Effector CD4-positive, alpha-beta T cell (primary cell): ENCODE data around the gene EREG.
"Not testable (repeated sequence)": the region's sequence is repeated elsewhere in the genome, so short reads cannot be mapped to it uniquely, and the experiment has no call there.

Experiments
- DNase-seq: peaks from one replicate; pipeline ENCODE4 v3.0.0-alpha.2; 2020

The EREG gene

DNA sequence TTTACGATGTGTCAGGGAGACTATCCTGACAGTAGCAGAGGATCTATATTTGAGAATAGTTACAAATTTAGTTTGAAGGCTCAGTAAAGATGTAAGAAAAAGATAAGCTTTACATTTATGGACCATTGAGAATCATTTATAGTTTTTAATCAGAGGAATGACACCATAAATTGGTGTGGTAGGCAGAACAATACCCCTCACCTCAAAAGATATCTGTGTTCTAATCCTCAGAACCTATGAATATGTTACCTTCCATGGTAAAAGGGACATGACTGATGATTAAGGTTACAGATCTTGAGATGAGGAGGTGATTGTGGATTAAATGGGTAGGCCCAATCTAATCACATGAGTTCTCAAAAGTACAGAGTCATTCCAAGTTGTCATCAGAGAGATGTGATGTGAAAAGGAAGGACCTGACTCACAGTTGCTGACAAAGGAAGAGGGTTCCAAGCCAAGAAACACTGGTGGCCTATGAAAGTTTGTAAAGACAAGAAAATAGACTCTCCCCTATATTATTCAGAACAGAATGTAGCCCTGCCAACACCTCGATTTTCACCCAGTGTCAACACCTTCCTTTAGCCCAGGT is 27.0 kb downstream of the EREG start:
- DNase-seq: no peak

DNA sequence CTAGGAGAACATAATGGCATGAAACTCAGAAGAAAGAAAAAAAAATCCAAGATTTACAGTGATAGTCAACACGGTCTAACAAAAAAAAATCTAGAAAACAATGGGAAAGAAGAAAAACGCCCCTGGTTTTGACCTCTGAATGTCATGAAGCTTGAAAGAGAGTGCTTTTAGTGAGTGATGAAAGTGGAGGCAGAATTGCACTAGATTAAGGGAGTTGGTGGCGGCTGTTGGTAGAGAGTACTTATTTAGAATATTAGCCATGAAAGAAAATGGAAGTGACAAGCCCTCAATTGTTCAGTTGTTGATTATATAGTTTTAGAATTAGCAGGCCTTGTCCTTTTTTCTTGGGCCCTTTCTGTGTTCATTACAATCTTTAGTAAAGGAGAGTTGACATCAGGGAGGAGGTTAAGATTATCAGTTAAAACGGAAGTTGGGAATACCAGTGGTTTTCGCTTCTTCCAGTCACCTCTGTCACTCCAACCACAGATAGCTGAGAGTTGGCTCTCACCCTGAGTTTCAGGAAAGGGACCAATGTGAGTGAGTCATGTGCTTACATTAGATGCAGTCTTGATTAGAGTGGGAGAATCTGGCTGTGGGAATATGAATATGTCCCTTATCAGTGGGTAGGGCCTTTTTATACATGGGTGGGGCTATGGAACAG is 29.7 kb downstream of the EREG start:
- no peak for DNase-seq

DNA sequence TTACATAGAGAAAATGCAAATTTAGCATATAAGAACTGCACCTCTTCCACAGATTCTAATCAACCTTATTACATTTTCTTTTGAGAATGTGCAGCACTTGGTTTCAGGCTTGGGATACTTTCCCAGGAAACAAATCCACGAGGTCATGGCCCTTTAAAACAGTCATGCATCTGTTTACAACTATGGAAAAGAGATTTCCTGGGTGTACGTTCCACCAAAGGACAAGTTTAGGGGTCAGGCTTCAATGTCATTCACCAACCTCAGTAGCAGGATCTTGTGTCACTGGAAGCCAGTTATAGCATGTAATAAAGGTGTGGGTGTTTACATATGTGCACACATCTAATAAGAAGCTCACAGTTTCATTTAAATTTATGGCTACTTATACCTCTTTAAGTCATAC is 30.7 kb downstream of the EREG start:
- no peak for DNase-seq

DNA sequence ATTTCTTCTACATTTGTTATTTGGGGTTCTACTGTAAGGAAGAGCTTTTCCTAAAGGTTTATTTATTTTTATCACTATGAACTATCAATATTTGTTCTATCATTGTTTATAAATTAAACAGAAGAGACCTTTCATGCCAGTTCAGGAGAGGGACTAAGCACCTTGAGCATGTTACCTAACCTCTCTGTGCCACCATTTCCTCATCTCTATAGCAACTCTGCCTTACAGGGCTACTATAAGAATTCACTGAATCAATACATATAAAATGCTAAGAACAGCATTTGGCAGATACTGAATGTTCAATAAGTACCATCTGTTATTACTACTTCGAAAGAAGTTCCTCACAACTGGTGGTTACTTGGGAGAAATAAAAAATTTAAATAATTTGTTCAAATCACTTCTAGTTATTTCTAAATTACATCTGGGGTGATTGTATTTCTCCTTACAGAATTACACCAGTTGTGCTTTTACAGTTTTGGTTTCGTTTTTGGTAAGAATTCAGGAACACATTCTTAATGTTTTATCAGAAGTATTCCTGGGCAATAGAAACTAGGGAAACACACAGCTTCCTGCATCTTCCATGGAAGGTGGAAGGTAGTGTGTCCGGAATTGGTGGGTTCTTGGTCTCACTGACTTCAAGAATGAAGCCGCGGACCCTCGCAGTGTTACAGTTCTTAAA is 32.9 kb downstream of the EREG start:
- DNase-seq: no peak

DNA sequence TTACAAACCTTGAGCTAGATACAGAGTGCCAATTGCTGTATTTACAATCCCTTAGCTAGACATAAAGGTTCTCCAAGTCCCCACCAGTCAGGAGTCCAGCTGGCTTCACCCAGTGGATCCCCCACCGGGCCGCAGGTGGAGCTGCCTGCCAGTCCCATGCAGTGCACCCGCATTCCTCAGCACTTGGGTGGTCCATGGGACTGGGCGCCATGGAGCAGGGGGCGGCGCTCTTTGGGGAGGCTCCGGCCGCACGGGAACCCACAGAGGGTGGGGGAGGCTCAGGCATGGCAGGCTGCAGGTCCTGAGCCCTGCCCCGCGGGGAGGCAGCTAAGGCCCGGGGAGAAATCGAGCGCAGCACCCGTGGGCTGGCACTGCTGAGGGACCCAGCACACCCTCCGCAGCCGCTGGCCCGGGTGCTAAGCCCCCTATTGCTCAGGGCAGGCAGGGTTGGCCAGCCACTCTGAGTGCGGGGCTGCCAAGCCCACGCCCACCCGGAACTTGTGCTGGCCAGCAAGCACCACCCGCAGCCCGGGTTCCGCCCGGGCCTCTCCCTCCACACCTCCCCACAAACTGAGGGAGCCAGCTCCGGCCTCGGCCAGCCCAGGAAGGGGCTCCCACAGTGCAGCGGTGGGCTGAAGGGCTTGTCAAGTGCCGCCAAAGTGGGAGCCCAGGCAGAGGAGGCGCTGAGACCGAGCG is 34.1 kb downstream of the EREG start:
- not testable (repeated sequence) for DNase-seq

DNA sequence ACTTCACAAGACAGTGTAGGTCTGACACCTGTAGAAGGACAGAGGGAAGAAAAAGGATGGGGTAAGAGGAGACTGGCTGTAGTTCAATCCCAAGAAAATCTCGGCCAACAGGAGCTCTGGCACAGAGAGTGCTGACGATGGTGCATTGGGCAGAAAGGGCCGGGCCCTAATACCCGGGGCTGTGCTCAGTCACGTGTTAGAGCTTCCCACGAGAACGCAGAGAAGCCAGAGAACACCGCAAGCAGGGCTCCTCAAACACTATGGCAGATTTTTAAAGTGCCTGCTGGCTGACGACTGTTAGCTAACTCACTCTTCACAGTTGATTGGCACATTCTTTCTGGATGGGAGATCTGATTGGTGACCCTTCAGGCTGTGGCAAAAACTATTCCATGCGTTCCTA is 35.5 kb downstream of the EREG start:
- no peak for DNase-seq

DNA sequence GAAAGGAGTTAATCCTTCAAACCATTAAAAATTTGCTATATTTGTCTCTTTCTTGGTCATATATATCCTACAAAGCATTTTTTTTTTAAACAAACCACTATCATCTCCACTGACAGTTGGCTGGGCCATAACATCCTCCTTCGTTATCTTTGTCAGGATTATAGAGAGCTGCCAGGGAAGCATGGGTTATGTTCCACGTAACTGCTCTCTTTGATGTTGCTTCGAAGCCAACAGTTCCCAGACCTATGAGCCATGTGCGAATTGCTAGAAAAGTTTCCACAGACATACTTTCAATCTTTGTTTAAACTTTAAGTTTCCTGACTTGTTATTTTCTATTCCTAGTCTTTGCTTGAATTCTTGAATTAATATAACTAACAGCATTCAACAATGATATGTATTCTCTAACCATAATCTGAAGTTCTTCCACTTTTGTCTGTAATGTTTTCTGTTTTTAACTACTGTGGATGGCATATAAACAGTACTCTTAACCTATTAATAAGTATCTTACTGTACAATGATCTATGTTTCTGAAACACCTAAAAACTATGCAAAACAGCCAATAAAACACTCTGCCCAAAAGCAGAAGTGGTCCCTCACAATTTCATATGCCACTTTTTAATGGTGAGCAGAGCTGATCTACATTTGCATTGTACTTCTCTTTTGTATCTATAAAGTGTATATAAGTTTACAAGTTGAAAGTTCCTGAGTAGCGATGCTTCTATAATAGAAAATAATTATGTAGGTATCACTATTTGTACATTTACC is 37.9 kb downstream of the EREG start:
- no peak for DNase-seq

DNA sequence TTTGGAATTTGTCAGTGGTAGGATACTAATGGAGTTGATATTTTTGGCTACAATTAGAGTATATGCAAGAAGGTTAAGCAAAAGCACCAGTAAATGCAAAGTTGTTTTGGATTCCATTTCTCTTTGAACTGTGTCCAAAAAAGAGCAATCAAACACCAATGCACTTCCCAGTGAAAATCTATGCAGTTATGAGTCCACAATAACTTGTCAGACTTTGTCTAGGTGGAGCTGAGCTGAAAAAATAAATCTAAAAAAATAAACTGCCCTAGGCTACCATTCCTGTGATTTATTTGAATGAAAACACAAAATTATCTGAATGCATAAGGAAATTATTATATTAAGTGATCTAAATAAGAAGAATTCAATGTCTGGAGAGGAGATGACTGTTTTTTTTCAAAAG is 42.9 kb downstream of the EREG start:
- no peak for DNase-seq

DNA sequence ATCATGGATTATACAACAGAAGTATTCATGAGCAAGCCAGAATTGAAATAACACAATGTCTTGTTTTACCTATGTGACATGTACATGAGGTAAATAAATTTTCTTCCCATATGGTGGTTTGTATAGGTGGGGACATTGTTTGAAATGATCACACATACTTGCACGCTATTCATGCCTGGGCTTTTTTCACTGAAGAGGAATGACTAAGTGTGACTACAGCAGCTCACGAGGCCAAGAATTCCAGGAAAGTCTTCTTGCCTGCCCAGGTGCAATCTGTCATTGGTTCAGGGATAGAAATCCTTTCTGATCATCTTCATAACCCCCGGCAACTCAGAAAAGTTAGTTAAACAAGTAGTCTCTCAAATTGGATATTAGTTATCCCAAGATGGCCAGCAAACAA is 43.7 kb downstream of the EREG start:
- no peak for DNase-seq

DNA sequence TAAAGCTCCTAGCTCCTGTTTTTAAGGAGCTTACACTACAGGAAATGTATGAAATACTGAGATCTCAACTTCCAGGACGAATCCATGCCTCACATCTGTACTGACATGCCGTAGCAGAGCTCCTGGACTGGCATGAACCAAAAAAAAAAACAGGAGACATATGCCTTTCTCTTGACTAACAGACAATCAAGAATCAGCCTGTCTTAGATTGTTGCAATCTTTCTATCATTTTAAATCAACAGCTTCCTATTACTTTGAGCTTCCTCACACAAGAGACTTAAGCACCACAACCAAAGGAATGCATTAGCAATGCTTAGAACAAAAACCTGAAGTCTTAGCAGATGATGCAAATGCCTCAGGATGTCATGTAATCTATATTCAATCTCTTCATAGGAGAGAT is 45.3 kb downstream of the EREG start:
- DNase-seq: no peak

DNA sequence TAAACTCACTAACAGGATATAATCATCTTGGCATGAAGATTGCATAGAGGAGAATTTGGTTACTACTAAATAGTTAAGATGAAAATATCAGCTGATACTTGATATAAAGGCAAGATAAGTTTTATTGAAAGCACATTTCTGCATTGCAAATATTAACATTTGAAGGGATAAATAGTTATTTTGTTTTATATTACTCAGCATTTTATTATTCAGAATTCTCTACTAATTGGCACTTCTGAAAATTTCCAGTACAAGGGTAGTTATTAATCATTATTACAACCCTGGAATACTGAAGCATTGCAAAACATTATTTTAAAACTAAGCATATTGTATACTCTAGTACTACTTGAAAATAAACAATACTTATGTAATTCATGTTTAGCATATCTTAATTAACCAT is 47.3 kb downstream of the EREG start:
- no peak for DNase-seq

DNA sequence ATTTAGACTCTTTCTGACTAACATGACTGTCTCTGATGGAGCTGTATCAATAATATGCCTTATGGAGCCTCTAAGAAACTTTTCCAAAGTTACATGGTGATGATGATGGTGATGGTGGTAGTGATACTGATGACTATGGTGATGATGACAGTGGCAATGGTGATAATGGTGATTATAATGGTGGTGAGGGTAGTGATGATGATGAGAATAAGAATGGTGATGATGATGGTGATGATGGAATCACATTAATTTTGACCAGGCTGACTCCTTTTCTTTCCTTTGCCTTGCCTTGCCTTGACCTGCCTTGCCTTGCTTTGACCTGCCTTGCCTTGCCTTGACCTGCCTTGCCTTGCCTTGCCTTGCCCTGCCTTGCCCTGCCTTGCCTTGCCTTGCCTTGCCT is 48.3 kb downstream of the EREG start:
- no peak for DNase-seq

DNA sequence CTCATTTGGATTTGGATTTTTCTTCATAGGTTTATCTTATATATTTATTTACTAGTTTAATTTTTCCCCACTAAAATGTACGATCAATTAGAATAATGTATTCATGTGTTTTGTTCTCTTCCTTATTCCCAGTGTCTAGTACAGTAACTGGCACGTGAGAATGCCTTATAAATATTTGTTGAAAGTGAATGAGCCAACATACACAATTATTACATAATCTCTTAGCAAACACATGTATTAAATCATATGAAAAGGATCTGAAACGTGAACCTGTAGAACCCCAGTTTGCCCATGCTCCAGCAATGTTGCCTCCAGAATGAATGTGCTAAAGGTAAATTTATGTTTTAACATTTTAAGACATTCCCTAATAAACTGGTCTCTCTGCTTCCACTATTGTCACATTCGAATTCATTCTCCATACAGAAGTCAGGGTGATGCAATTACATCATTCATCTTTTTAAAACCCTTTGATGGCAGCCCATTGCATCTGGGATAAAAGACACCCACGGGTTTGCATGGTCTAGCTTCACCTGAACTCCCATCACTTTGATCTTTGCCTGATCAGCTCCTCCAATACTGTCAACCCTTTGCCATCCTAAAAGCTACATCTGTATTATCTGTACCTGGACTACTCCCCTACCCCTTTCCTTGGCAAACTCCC is 49.3 kb downstream of the EREG start:
- DNase-seq: no peak

DNA sequence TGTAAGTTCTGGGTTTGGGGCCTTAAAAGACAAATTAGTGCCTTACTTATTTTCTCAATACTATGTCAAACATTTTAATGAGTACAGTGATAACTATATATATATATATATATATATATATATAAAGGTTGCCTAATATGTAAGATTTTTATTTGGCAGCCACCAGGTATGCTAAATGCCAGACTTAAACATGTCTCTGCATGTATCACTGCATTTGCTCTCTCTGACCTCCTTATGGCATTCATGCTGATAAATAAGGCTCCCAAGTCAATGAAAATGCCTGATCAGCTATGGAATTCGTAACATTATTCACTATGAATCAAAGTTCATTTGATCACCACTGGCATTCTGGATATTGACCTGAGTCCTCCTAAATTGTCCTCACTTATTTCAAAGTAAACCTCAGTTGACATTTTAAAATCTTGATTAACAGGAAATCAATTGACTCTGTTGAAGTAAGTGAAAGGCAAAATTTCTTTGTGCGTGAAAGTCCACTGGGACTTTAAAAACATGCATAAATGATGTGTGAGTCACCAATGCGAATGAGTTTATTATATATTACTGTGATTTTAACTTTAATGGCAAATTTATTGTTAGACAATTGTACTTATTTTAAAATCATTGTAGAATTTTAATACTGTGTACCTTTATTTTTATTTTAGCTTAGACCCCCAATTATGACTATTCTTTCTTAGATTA is 50.8 kb downstream of the EREG start:
- DNase-seq: no peak

DNA sequence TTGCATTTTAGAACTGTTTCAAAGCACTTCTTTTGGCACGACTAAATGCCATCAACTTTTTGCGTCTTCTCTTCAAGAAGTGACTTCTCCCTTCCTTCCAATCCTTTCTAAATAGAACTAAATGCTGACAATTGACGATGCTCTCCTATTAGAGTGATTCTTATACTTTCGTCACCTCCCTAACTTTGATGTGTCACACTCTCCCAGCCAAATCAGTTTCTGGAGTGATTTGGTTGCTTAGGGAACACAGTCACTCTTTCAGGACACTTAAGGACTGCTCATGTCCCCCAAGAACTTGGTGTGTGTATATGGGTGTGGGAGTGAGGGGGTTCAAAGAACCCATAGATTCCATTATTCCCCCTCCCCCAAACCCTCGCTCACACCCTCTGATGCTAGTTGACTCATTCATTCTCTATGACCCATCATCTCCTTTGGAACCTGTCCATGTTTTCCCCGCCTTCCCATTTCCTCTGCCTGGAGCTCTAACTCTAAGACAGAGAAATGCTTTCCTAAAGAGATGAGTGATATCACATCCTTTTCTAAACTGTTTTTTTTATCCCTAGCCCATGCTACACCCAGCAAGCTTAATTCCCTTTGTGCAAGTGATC is 53.2 kb downstream of the EREG start:
- no peak for DNase-seq

DNA sequence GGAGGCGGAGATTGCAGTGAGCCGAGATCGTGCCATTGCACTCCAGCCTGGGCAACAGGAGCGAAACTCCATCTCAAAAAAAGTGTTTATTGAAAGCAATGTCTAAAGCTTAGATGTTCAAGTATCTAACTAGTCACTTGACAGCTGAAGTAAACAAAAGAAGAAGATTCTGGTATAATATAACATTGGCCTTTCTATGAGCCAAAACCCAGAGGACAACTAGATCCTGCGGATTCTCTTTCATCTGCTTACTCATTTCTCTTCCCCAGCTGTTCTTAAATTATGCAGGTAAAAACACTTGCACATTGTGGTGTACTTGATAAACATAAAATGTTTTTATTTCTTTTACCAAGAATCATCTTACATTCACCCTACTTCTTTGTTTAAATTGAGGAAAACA is 55.9 kb downstream of the EREG start:
- DNase-seq: no peak

DNA sequence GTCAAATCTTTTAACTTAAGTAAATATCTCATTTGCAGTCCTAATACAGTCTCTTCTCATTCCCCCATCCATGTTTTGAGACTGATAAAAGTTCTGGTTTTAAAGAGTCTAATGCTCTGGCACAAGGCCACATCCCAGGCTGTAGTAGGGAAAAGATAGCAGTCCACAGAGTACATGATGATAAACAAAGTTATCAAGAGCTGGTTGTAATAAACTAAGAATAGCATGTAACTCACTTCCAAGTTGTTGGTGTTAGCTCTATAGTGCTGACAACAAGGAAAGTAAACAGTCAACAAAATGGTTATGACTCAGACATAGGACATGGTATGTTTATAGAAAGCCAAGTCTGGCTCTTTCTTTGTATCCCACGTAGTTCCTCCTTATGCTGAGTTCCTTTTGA is 58.2 kb downstream of the EREG start:
- DNase-seq: no peak

DNA sequence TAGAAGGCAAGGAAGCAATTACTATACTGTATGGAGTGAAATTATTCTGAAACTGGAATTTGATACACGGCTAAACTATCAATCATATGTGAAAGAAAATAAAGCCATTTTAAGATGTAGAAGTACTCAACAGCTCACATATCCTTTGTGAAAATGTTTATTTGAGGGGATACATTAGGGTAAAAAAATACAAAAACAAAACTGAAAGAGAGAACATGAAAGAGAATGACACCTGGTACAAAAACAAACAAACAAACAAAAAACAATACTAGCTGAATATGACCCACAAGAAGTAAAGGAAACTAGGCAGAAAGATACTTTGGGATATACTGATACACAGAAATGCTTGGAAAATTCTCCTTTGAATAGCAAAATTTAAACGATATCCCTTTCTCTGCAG is 59.2 kb downstream of the EREG start:
- no peak for DNase-seq

DNA sequence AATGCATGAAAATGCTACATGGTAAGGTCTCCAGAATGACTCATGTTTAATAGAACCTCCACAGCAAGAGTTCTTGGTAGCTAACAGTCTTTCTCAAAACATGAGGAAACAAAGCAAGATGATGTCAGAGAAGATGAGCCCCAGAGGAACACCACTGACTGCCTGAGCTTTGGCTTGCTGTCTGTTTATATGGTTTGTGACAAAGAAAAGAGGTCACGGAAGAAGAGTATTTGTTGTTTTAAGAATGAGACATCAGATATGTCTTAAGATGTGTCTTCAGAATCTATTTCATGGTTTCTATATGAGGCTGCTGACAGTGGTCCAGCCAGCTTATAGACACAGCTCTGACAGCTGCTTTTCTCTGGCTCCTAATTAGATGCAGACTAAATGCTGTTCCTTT is 61.2 kb downstream of the EREG start:
- DNase-seq: no peak

DNA sequence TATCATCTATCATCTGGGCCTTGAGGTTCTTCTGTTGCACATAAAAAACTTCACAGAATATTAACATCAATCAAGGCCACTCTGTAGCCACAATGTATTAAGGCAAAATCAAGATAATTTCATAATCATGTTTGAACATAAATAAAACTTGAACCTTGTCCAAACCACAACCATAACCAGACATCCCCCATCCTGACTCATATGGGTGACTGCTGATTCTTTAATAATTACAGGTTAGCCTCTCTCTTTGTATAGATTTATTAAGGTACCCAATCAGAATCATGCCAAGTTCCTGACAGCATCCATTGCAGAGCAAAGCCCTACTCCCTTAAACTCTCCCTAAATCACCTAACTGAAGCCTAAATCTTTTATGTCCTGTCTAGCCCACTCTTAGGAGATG is 63.3 kb downstream of the EREG start:
- no peak for DNase-seq

DNA sequence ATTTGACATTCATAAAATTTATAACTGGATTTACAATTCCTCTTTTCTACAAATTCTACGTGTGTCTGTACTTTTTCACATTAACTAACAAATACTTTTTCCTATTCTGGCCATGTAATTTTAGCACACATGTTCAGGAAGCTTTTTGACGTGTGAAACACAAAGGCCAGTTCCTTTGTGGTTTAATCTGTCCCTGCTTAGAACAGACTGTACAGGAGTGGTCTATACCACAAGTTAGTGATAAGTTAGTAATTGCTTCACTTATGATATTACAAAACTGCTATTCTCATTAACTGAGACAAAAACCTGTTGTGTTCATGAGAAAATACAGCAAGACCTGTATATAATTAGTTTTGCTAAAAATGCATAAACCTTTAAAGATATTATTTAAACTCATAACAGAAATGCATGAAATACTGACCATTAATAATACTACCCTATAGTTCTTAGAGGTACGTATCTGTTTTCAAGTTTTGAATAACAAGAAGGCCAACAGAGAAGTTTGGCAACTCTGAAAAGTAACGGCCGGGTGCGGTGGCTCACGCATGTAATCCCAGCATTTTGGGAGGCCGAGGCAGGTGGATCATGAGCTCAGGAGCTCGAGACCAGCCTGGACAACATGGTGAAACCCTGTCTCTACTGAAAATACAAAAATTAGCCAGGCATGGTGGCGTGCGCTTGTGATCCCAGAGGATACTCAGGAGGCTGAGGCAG is 66.3 kb downstream of the EREG start:
- no peak for DNase-seq
